HG02798 (cell line): ENCODE data around the gene MYO9B.
A peak's percentile ranks its signal among the peaks of the same experiment; 100 is the strongest.

Source experiments
- ATAC-seq: cut with Tn5 transposase; IDR thresholded peaks from one replicate; pipeline ENCODE4 v1.9.1; 2021; ENCODE audit warnings: mild to moderate bottlenecking; ENCODE audit not compliant: unreplicated experiment, poor library complexity

Gene MYO9B

DNA sequence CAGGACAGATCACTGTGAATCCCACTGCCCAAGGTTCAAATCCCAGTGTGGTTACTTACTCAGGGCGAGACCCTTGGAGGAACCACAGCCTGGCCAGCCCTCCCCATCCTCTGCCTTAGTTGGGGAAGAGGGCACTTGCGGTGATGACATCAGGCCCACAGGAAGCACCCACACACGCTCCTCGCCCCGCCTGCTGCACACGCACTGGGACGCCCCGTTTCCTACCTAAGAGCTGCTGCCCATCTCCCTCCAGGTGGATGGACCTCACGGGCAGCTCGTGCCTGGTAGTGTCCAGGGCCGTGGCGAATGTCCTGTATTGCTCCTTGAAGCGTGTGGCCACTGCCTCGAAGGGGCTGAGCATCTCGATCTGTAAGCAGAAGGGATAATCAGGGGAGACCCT lies 19.9 kb upstream of the MYO9B start:
- ATAC-seq: no peak

GRCh38 chr19:17058236-17058635 lies 17.3 kb upstream of the MYO9B start:
- ATAC-seq: no peak

GRCh38 chr19:17060802-17061201 lies 14.8 kb upstream of the MYO9B start:
- no peak for ATAC-seq

DNA sequence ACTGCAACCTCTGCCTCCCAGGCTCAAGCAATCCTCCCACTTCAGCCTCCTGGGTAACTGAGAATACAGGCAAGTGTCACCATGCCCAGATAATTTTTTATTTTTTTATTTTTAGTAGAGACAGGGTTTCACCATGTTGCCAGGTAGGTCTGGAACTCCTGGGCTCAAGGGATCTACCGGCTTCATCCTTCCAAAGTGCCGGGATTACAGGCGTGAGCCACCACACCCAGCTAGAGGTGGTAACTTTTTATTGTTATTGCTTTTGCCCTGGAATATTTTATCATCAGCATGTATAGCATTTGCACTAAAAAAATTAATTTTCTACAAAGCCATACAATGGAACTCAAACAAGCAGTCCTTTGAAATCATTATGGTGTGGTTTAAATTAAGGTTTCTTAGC lies 14.4 kb upstream of the MYO9B start:
- ATAC-seq: no peak

DNA sequence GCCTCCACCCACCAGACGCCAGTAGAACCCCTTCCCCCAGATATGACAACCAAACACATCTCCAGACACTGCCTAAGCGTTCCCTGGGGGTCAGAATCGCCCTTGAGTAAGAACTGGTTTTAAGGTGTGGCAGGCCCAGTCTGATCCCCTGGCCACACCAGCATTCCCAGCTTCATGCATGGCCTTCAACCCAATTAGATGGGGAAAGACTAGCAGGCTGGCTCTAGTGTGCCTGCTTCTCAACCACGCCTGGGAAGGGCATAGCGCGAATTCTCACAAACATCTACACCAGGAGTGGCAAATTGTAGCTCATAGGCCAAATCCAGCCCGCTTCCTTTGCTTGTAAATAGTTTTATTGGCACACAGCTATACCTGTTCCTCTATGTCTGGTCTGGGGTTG lies 13.9 kb upstream of the MYO9B start:
- ATAC-seq: no peak

DNA sequence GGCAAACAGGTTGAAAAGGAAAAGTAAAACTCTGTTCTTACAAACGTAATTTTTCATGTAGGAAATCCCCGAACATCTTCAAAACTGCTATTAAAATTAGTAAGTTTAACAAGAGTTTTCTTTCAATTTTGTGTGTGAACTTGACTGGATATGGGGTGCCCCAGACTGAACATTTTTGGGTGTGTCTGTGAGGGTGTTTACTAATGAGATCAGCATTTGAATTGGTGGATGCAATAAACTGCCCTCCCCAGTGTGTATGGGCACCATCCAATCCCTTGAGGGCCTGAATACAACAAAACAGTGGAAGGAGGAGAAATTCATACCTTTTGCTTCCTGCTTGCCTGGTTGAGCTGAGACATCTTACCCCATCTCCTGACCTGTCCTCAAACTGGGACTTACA lies 12.1 kb upstream of the MYO9B start:
- ATAC-seq: no peak

DNA sequence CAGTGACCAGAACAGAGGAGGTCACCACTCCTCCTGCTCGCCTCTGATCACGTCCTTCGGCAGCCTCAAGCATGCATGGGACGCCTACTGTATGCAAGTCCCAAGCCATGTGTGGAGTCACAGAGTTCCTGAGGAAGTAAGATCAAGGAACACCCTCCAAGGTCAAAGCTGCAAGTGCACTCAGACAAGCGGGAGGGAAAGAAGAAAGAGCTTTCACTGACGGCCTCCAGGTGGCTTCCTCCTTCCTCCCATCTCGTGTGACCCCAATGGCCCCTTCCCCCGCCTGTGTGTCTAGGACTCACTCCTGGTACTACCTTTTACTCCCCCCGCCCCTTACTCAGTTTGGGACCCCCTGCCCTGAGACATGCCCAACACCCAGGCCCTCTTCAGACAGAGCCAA lies 6.4 kb upstream of the MYO9B start:
- no peak for ATAC-seq

DNA sequence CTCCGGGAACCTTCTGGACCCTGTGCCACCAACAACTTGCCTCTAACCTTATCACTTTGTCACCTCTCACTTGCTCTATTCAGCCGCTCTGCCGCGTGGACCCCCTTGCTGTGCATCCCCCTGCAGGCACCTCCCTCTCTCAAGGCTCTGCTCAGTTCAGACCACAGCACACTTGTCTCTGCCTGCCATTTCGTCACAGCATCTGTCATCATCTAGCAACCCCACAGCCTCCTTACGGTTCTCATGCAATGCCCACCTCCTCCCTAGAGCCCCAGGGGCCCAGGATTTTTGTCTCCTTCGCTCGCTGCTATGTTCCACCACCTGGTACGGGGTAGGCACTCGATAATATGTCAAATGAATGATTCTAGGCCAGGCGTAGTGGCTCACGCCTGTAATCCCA lies 5.2 kb upstream of the MYO9B start:
- ATAC-seq: no peak

DNA sequence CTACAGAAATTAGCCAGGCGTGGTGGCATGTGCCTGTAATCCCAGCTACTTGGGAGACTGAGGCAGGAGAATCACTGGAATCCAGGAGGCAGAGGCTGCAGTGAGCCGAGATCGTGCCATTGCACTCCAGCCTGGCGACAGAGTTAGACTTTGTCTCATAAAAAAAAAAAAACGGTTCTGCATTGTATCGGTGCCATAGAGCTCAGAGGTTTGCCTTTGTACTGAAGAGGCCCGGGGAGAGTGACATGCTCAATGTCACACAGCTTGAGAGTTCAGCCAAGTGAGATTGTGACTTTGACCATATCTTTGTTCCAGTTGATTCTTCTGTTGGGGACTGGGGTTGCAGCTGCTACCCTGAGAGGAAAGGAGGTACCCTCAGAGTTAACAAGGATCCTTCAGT lies 4.7 kb upstream of the MYO9B start:
- ATAC-seq: no peak

DNA sequence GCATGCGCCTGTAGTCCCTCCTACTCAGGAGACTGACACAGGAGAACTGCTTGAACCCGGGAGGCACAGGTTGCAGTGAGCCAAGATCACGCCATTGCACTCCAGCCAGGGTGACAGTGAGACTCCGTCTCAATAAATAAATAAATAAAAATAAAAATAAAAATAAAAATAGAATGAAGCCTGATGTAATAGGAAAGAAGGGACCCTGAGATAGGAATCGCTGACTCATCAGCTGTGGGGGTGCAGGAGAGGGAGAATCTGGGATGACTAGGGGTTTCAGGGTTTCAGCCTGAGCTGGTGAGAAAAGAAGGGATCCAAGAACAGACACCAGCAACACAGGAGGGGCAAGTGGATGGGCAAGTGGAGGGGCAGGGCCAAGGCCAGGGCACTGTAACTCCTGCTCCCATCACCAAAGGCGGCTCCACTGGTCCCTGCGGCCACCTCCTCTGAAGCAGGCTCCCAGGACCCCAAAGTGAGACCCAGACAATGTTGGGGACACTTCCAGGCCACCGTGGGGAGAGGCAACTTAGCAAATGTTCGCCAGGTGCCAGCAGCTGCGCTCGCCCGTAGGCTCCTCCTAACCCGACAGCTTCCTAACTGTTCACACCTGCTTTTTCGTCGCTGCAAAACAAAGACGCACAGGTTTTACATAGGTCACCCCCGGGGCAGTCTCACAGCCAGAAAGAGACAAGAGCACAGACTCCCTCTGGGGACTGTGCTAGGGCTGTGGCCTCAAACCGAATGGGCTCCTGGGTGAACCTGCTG lies 1.5 kb upstream of the MYO9B start:
- ATAC-seq: no peak

DNA sequence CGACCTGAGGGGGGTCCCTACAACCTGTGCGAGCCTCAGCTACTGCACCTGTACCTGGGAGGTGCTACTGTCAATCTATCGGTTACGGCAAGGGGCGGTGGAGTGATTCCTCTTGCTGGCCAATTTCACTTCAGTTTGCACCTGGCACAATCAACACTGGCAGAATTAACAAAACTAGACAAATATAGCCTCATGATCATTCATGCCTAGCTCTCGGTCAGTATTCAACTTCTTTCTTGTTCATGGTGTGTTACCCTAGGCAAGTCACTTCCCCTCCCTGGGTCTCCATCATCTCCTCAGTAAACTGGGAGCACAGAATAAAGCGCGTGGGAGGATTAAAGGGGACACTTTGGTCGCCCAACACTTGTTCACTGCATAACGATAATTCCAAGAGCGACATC lies 943 bp upstream of the MYO9B start:
- no peak for ATAC-seq

- no peak for ATAC-seq
Measured at GRCh38 chr19:17075864-17076542, 426 bp downstream of the MYO9B start.

GRCh38 chr19:17076543-17076991 lies 990 bp downstream of the MYO9B start:
- no peak for ATAC-seq

GRCh38 chr19:17077447-17078028 lies 2.0 kb downstream of the MYO9B start:
- ATAC-seq: no peak

- ATAC-seq: no peak
Measured at GRCh38 chr19:17078036-17078919, 2.7 kb downstream of the MYO9B start.

GRCh38 chr19:17078920-17079709 lies 3.5 kb downstream of the MYO9B start:
- ATAC-seq: no peak

- ATAC-seq: peak; percentile 31
Measured at GRCh38 chr19:17079710-17080439, 4.3 kb downstream of the MYO9B start.

GRCh38 chr19:17080440-17080801 lies 4.8 kb downstream of the MYO9B start:
- ATAC-seq: no peak
